ENCODE results near the gene EHBP1L1.

DNA sequence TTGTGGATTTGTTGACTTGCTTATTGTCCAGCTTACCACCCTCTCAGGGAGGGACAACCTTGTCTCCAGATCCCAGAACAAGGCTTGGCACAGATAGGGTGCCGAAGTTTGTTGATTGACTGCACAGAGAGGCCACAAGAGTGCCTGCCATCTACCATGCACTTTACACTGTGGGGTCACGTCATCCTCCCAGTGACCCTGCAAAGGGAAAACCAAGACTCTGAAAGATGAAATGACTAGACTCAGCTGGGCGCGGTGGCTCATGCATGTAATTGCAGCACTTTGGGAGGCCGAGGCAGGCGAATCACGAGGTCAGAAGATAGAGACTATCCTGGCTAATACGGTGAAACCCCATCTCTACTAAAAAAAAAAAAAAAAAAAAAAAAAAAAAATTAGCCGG, 13.1 kb upstream of the EHBP1L1 start:
- TF ChIP-seq, protein P1, sequence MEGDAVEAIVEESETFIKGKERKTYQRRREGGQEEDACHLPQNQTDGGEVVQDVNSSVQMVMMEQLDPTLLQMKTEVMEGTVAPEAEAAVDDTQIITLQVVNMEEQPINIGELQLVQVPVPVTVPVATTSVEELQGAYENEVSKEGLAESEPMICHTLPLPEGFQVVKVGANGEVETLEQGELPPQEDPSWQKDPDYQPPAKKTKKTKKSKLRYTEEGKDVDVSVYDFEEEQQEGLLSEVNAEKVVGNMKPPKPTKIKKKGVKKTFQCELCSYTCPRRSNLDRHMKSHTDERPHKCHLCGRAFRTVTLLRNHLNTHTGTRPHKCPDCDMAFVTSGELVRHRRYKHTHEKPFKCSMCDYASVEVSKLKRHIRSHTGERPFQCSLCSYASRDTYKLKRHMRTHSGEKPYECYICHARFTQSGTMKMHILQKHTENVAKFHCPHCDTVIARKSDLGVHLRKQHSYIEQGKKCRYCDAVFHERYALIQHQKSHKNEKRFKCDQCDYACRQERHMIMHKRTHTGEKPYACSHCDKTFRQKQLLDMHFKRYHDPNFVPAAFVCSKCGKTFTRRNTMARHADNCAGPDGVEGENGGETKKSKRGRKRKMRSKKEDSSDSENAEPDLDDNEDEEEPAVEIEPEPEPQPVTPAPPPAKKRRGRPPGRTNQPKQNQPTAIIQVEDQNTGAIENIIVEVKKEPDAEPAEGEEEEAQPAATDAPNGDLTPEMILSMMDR (IDR thresholded peaks at IDR 0.05; ENCODE audit: insufficient read depth, low read depth, low read length) = no peak
- no peak for TF ChIP-seq EZH2 (IDR thresholded peaks at IDR 0.05; ENCODE audit: insufficient read depth, low read length)
